Progenitor cell of endocrine pancreas (in vitro differentiated cells): ENCODE data around the gene EXOC6B. TPM values are rescaled to one million over a fixed set of nuclear protein-coding genes. Genes with fewer than 3 reads are reported as not detected.

Experiments
- DNase-seq: peaks from one replicate; pipeline ENCODE4 v3.0.0; 2021; ENCODE audit warnings: low spot score; ENCODE audit not compliant: unreplicated experiment
- H3K27ac Mint-ChIP-seq: 2 replicates; pipeline ENCODE4 v1.8.0; 2021; ENCODE audit warnings: mild to moderate bottlenecking, moderate library complexity, mixed read lengths
- H3K27me3 Mint-ChIP-seq: 2 replicates; pipeline ENCODE4 v1.8.0; 2021; ENCODE audit warnings: mixed read lengths
- H3K36me3 Mint-ChIP-seq: 2 replicates; pipeline ENCODE4 v1.8.0; 2022; ENCODE audit warnings: mixed read lengths; ENCODE audit not compliant: insufficient read depth
- H3K4me1 Mint-ChIP-seq: 2 replicates; pipeline ENCODE4 v1.8.0; 2021; ENCODE audit warnings: low read depth, mixed read lengths
- H3K4me3 Mint-ChIP-seq: 2 replicates; pipeline ENCODE4 v1.8.0; 2021; ENCODE audit warnings: low read depth, mild to moderate bottlenecking, moderate library complexity, mixed read lengths
- H3K9me3 Mint-ChIP-seq: 2 replicates; pipeline ENCODE4 v1.8.0; 2021; ENCODE audit warnings: low read depth, mixed read lengths
- CTCF ChIP-seq: fragments of 200-600 bp; sonication (generic); IDR thresholded peaks from one replicate; pipeline ENCODE4 v1.5.0; 2021; ENCODE audit warnings: antibody characterized with exemption, mild to moderate bottlenecking; ENCODE audit not compliant: unreplicated experiment
- total RNA-seq: library from RNA; stranded (reverse); gene quantifications from 2 replicates; pipeline ENCODE4 v1.2.1, GENCODE V29; 2021

The EXOC6B gene
- total RNA-seq, 1 donor from 2014 or later: 71.9 TPM

GRCh38 chr2:72847534-72848315 is 21.9 kb upstream of the EXOC6B start:
- Mint-ChIP-seq H3K27ac (no peak overlapping the region), H3K36me3 (no peaks in the 10 kb centered on the region), H3K9me3 (no peaks in the 10 kb centered on the region), H3K4me3 (no peak overlapping the region), H3K4me1 (no peaks in the 10 kb centered on the region), H3K27me3 (peaks cover 3% of the 10 kb centered on the region)
- no peak for DNase-seq
- no peak for TF ChIP-seq CTCF

GRCh38 chr2:72846171-72847095 is 20.6 kb upstream of the EXOC6B start:
- H3K27ac Mint-ChIP-seq: no peak overlapping the region
- H3K27me3 Mint-ChIP-seq: no peaks in the 10 kb centered on the region
- no peaks in the 10 kb centered on the region for H3K36me3 Mint-ChIP-seq
- no peaks in the 10 kb centered on the region for H3K9me3 Mint-ChIP-seq
- no peaks in the 10 kb centered on the region for H3K4me1 Mint-ChIP-seq
- no peak overlapping the region for H3K4me3 Mint-ChIP-seq
- DNase-seq: no peak
- no peak for TF ChIP-seq CTCF

GRCh38 chr2:72843301-72843700 is 17.5 kb upstream of the EXOC6B start:
- H3K9me3 Mint-ChIP-seq: no peaks in the 10 kb centered on the region
- H3K27ac Mint-ChIP-seq: no peak overlapping the region
- TF ChIP-seq CTCF: no peak
- H3K4me1 Mint-ChIP-seq: no peaks in the 10 kb centered on the region
- H3K36me3 Mint-ChIP-seq: no peaks in the 10 kb centered on the region
- H3K27me3 Mint-ChIP-seq: no peaks in the 10 kb centered on the region
- no peak for DNase-seq
- no peak overlapping the region for H3K4me3 Mint-ChIP-seq

- DNase-seq: no peak
- TF ChIP-seq CTCF: no peak
- Mint-ChIP-seq H3K4me1 (no peaks in the 10 kb centered on the region), H3K27ac (no peak overlapping the region), H3K27me3 (no peaks in the 10 kb centered on the region), H3K4me3 (no peak overlapping the region), H3K9me3 (no peaks in the 10 kb centered on the region), H3K36me3 (no peaks in the 10 kb centered on the region)
These were observed 15.8 kb upstream of the EXOC6B start for GRCh38 chr2:72841462-72842125.

GRCh38 chr2:72840066-72840465 is 14.2 kb upstream of the EXOC6B start:
- Mint-ChIP-seq H3K4me1 (no peaks in the 10 kb centered on the region), H3K36me3 (no peaks in the 10 kb centered on the region), H3K9me3 (no peaks in the 10 kb centered on the region), H3K27me3 (no peaks in the 10 kb centered on the region), H3K4me3 (no peak overlapping the region), H3K27ac (no peak overlapping the region)
- DNase-seq: no peak
- no peak for TF ChIP-seq CTCF
